ENCODE measurements around the gene BLVRA. TPM values are rescaled to one million over a fixed set of nuclear protein-coding genes. Genes with fewer than 3 reads are reported as not detected.
"Not testable (repeated sequence)": the region's sequence is repeated elsewhere in the genome, so short reads cannot be mapped to it uniquely, and the experiment has no call there.

BLVRA gene
- total RNA-seq, 6 experiments from 2014 or later: 29.0 to 43.9 (median 36.0) TPM

- no peak for TF ChIP-seq CTCF (IDR thresholded peaks at IDR 0.05)
- no peaks in the 10 kb centered on the region for H3K9me3 Mint-ChIP-seq
- H3K27ac Mint-ChIP-seq: peak overlapping the region; percentile 85
- H3K27me3 Mint-ChIP-seq (ENCODE audit: insufficient read depth): no peaks in the 10 kb centered on the region; the same call in 1 of the 2 replicates
- DNase-seq: no peak
- no peaks in the 10 kb centered on the region for H3K36me3 Mint-ChIP-seq (ENCODE audit: low read depth)
- peak overlapping the region; percentile 96 for H3K4me3 Mint-ChIP-seq
- H3K4me1 Mint-ChIP-seq (ENCODE audit: low read depth): peaks cover 35% of the 10 kb centered on the region
Measured at GRCh38 chr7:43729924-43730248, 28.6 kb upstream of the BLVRA start.

GRCh38 chr7:43731494-43731893, 27.0 kb upstream of the BLVRA start:
- H3K27ac Mint-ChIP-seq: not testable (repeated sequence)

GRCh38 chr7:43734575-43735332, 23.7 kb upstream of the BLVRA start:
- not testable (repeated sequence) for H3K27ac Mint-ChIP-seq; DNase-seq; H3K36me3 Mint-ChIP-seq (ENCODE audit: low read depth); H3K4me3 Mint-ChIP-seq; H3K27me3 Mint-ChIP-seq (ENCODE audit: insufficient read depth); H3K9me3 Mint-ChIP-seq
- peaks cover 18% of the 10 kb centered on the region for H3K4me1 Mint-ChIP-seq (ENCODE audit: low read depth)

More at GRCh38 chr7:43731494-43731893, 27.0 kb upstream of the BLVRA start:
- DNase-seq; H3K4me3 Mint-ChIP-seq; H3K36me3 Mint-ChIP-seq (ENCODE audit: low read depth); H3K27me3 Mint-ChIP-seq (ENCODE audit: insufficient read depth); H3K9me3 Mint-ChIP-seq: not testable (repeated sequence)
- H3K4me1 Mint-ChIP-seq (ENCODE audit: low read depth): peaks cover 34% of the 10 kb centered on the region

- Mint-ChIP-seq H3K36me3 (ENCODE audit: low read depth) (no peaks in the 10 kb centered on the region), H3K9me3 (no peaks in the 10 kb centered on the region), H3K27ac (no peak overlapping the region), H3K27me3 (ENCODE audit: insufficient read depth) (peaks cover 5% of the 10 kb centered on the region), H3K4me1 (ENCODE audit: low read depth) (peaks cover 14% of the 10 kb centered on the region), H3K4me3 (no peak overlapping the region)
- TF ChIP-seq CTCF (IDR thresholded peaks at IDR 0.05): no peak
- no peak for DNase-seq
Measured at GRCh38 chr7:43735403-43735801, 23.1 kb upstream of the BLVRA start.

GRCh38 chr7:43735802-43736603, 22.5 kb upstream of the BLVRA start:
- no peaks in the 10 kb centered on the region for H3K36me3 Mint-ChIP-seq (ENCODE audit: low read depth)
- H3K4me3 Mint-ChIP-seq: no peak overlapping the region
- TF ChIP-seq CTCF (IDR thresholded peaks at IDR 0.05): no peak
- no peak overlapping the region for H3K27ac Mint-ChIP-seq
- peaks cover 8% of the 10 kb centered on the region for H3K27me3 Mint-ChIP-seq (ENCODE audit: insufficient read depth)
- no peaks in the 10 kb centered on the region for H3K9me3 Mint-ChIP-seq
- DNase-seq: no peak
- peaks cover 10% of the 10 kb centered on the region for H3K4me1 Mint-ChIP-seq (ENCODE audit: low read depth)

- no peak for DNase-seq
- no peak overlapping the region for H3K4me3 Mint-ChIP-seq
- peaks cover 10% of the 10 kb centered on the region for H3K4me1 Mint-ChIP-seq (ENCODE audit: low read depth)
- H3K27me3 Mint-ChIP-seq (ENCODE audit: insufficient read depth): peaks cover 8% of the 10 kb centered on the region
- H3K27ac Mint-ChIP-seq: no peak overlapping the region
- no peaks in the 10 kb centered on the region for H3K36me3 Mint-ChIP-seq (ENCODE audit: low read depth)
- no peak for TF ChIP-seq CTCF (IDR thresholded peaks at IDR 0.05)
- no peaks in the 10 kb centered on the region for H3K9me3 Mint-ChIP-seq
Measured at GRCh38 chr7:43737467-43738127, 20.9 kb upstream of the BLVRA start.

Measured in HFFc6 (cell line).